SK-N-SH (cell line): ENCODE measurements around the gene KBTBD2. TPM values are rescaled to one million over a fixed set of nuclear protein-coding genes. Genes with fewer than 3 reads are reported as not detected.

ENCODE experiments used
- CTCF ChIA-PET: fragments of 300-600, 350-600 bp; formaldehyde crosslinking; extraction: SDS; loops from one replicate; lab custom pipeline; 2021; lab: Yijun Ruan, JAX
- POLR2A ChIA-PET: fragments of 350-600 bp; sonication (Branson Sonifier 250); formaldehyde crosslinking; extraction: SDS; loops from one replicate; lab custom pipeline; 2020; ENCODE audit warnings: antibody characterized with exemption, inconsistent platforms; lab: Yijun Ruan, JAX
- DNase-seq: peaks from one replicate; pipeline ENCODE4 v3.0.0; 2012
- H2AFZ ChIP-seq: fragments of 200-600 bp; sonication (generic); 2 replicates; pipeline ENCODE4 v1.8.1; 2016; ENCODE audit warnings: antibody characterized with exemption, mild to moderate bottlenecking, low read depth
- H3F3A ChIP-seq: fragments of 200-600 bp; sonication (generic); replicated peaks from 2 replicates; pipeline ENCODE3; 2016; ENCODE audit warnings: antibody characterized with exemption, mild to moderate bottlenecking; ENCODE audit not compliant: insufficient read depth
- H3K27ac ChIP-seq, 2 experiments: fragments of 200-500 bp in 1 of 2; fragments of 200-600 bp in 1 of 2; sonication (Bioruptor generic) in 1 of 2; sonication (generic), shearing (Covaris generic) in 1 of 2; 2 replicates each; pipeline versions ENCODE4 v1.5.1 to v1.6.1; 2014 to 2016; ENCODE audit warnings: low read depth in 2 of 2, inconsistent platforms in 1 of 2, low read length in 1 of 2, mild to moderate bottlenecking in 1 of 2, mixed read lengths in 1 of 2
- H3K27me3 ChIP-seq: fragments of 200-600 bp; sonication (generic), shearing (Covaris generic); 2 replicates; pipeline ENCODE4 v1.6.1; 2016; ENCODE audit warnings: mixed run types; ENCODE audit not compliant: insufficient read depth
- H3K36me3 ChIP-seq, 2 experiments: fragments of 200-500 bp in 1 of 2; fragments of 200-600 bp in 1 of 2; sonication (Bioruptor generic) in 1 of 2; sonication (generic) in 1 of 2; replicated peaks in 1 of 2; 2 replicates each; pipeline versions ENCODE3 to v1.5.1; 2014 to 2016; ENCODE audit warnings: low read length in 1 of 2, mild to moderate bottlenecking in 1 of 2; ENCODE audit not compliant: insufficient read depth in 2 of 2, control insufficient read depth in 1 of 2
- H3K4me1 ChIP-seq, 2 experiments: fragments of 200-500 bp in 1 of 2; fragments of 200-600 bp in 1 of 2; sonication (Bioruptor generic) in 1 of 2; sonication (generic), shearing (Covaris generic) in 1 of 2; 2 replicates each; pipeline versions ENCODE4 v1.5.1 to v1.6.1; 2014 to 2016; ENCODE audit warnings: low read depth in 1 of 2, low read length in 1 of 2, mixed run types in 1 of 2; ENCODE audit not compliant: insufficient read depth in 2 of 2, control insufficient read depth in 1 of 2
- H3K4me2 ChIP-seq: fragments of 200-600 bp; sonication (generic), shearing (Covaris generic); 2 replicates; pipeline ENCODE4 v1.6.1; 2017; ENCODE audit warnings: mixed run types
- H3K4me3 ChIP-seq, 2 experiments: fragments of 200-500 bp in 1 of 2; fragments of 200-600 bp in 1 of 2; sonication (Bioruptor generic) in 1 of 2; sonication (generic), shearing (Covaris generic) in 1 of 2; 2 replicates each; pipeline versions ENCODE4 v1.5.1 to v1.8.1; 2014 to 2016; ENCODE audit warnings: low read depth in 2 of 2, inconsistent platforms in 1 of 2, low read length in 1 of 2, mild to moderate bottlenecking in 1 of 2, mixed read lengths in 1 of 2, moderate library complexity in 1 of 2
- H3K79me2 ChIP-seq: fragments of 200-600 bp; sonication (generic); 2 replicates; pipeline ENCODE4 v1.8.1; 2017; ENCODE audit warnings: mild to moderate bottlenecking; ENCODE audit not compliant: insufficient read depth
- H3K9ac ChIP-seq: fragments of 200-600 bp; sonication (generic); 2 replicates; pipeline ENCODE4 v1.6.1; 2017; ENCODE audit warnings: mixed run types
- H3K9me2 ChIP-seq: fragments of 200-600 bp; sonication (generic); 2 replicates; pipeline ENCODE4 v1.6.1; 2017; ENCODE audit warnings: mixed run types
- H3K9me3 ChIP-seq: fragments of 200-600 bp; sonication (generic); 2 replicates; pipeline ENCODE4 v1.6.1; 2017; ENCODE audit warnings: mixed run types, mild to moderate bottlenecking, moderate library complexity
- H4K20me1 ChIP-seq: fragments of 200-600 bp; sonication (generic); 2 replicates; pipeline ENCODE4 v1.6.1; 2017; ENCODE audit warnings: mild to moderate bottlenecking, mixed run types; ENCODE audit not compliant: insufficient read depth
- CHD2 ChIP-seq: fragments of 150-350 bp; IDR thresholded peaks from 2 replicates; pipeline ENCODE4 v1.6.1; 2018; ENCODE audit warnings: low read length; ENCODE audit not compliant: partially characterized antibody
- CTCF ChIP-seq: fragments of 200-600 bp; sonication (generic); IDR thresholded peaks from 2 replicates; pipeline ENCODE4 v1.6.1; 2017; ENCODE audit warnings: antibody characterized with exemption, mild to moderate bottlenecking, moderate library complexity
- ELF1 ChIP-seq: IDR thresholded peaks from 2 replicates; pipeline ENCODE4 v1.4.0; 2012
- EP300 ChIP-seq, 2 experiments: IDR thresholded peaks; 2 replicates each; pipeline versions ENCODE4 v1.4.0 to v1.6.1; 2012; ENCODE audit warnings: borderline replicate concordance in 1 of 2, low read depth in 1 of 2, low read length in 1 of 2
- FOXJ3 ChIP-seq: sonication (generic); formaldehyde crosslinking; IDR thresholded peaks from 2 replicates; pipeline ENCODE4 v1.5.1; 2020; ENCODE audit warnings: mild to moderate bottlenecking, missing genetic modification reagents
- GABPA ChIP-seq: IDR thresholded peaks from 2 replicates; pipeline ENCODE4 v1.4.0; 2012; ENCODE audit warnings: low read depth, mild to moderate bottlenecking
- GATA2 ChIP-seq: sonication (generic); formaldehyde crosslinking; IDR thresholded peaks from 2 replicates; pipeline ENCODE4 v1.5.0; 2020; ENCODE audit warnings: mild to moderate bottlenecking, missing genetic modification reagents
- JUND ChIP-seq: IDR thresholded peaks from 2 replicates; pipeline ENCODE4 v1.4.0; 2012
- MAX ChIP-seq: IDR thresholded peaks from 2 replicates; pipeline ENCODE4 v1.4.0; 2012; ENCODE audit warnings: low read depth
- POLR2AphosphoS5 ChIP-seq: IDR thresholded peaks from 2 replicates; pipeline ENCODE4 v1.6.1; 2012; ENCODE audit warnings: low read depth, low read length
- RAD21 ChIP-seq: IDR thresholded peaks from 2 replicates; pipeline ENCODE4 v1.6.1; 2012; ENCODE audit warnings: mild to moderate bottlenecking, low read length
- RCOR1 ChIP-seq: fragments of 150-350 bp; IDR thresholded peaks from 2 replicates; pipeline ENCODE4 v1.6.1; 2017; ENCODE audit warnings: antibody characterized with exemption, low read length
- RFX5 ChIP-seq: IDR thresholded peaks from 2 replicates; pipeline ENCODE4 v1.6.1; 2012; ENCODE audit warnings: mild to moderate bottlenecking, improper control_type of control experiment, low read length
- SIN3A ChIP-seq: IDR thresholded peaks from 2 replicates; pipeline ENCODE4 v1.6.1; 2012; ENCODE audit warnings: low read depth, mild to moderate bottlenecking, low read length, moderate library complexity, borderline replicate concordance
- SMC3 ChIP-seq: IDR thresholded peaks from 2 replicates; pipeline ENCODE4 v1.6.1; 2012; ENCODE audit warnings: low read depth, low read length, improper control_type of control experiment
- TAF1 ChIP-seq: IDR thresholded peaks from 2 replicates; pipeline ENCODE4 v1.6.1; 2012; ENCODE audit warnings: low read depth, mild to moderate bottlenecking, low read length, moderate library complexity, borderline replicate concordance
- TCF12 ChIP-seq: IDR thresholded peaks from 2 replicates; pipeline ENCODE4 v1.4.0; 2012
- TEAD4 ChIP-seq: IDR thresholded peaks from 2 replicates; pipeline ENCODE4 v1.4.0; 2012; ENCODE audit warnings: mild to moderate bottlenecking, borderline replicate concordance; ENCODE audit not compliant: insufficient read depth
- USF2 ChIP-seq: fragments of 150-350 bp; IDR thresholded peaks from 2 replicates; pipeline ENCODE4 v1.6.1; 2017; ENCODE audit warnings: antibody characterized with exemption, low read length, low read depth, borderline replicate concordance
- WGBS: methylation state at CpG from one replicate; pipeline ENCODE4 v1.1.6; 2017; ENCODE audit warnings: low lambda C conversion rate; 5-methylcytosine and 5-hydroxymethylcytosine counted together
- polyA plus RNA-seq, 3 experiments: library from polyadenylated mRNA; depleted of rRNA; stranded (reverse); fragments of >200 nt; gene quantifications; 2 replicates each; pipeline ENCODE4 v1.2.3, GENCODE V29; 2012
- TF ChIP-seq, protein P1 (sequence below): IDR thresholded peaks from 2 replicates; pipeline ENCODE4 v1.4.0; 2012; ENCODE audit warnings: low read depth, borderline replicate concordance

Gene KBTBD2
- polyA plus RNA-seq, 1 of the 3 experiments (the other 2 are of a cell fraction) = 23.6 TPM

GRCh38 chr7:32894171-32894570 lies 2.6 kb upstream of the KBTBD2 start:
- CTCF ChIA-PET = interaction anchor here (1.0 to 6.1 kb wide), 8 partner anchors 14 to 214 kb away, joined by 3 to 37 read pairs (median 5); no protein-coding TSS in a partner anchor
- H3K27ac ChIP-seq = no peak overlapping the region; a peak in 1 of 4 replicates
- no peaks in the 10 kb centered on the region for H3K9me2 ChIP-seq
- no peak for DNase-seq
- peaks cover 12% of the 10 kb centered on the region for H4K20me1 ChIP-seq
- no peak overlapping the region for H3K4me3 ChIP-seq
- H3K36me3 ChIP-seq = no peaks in the 10 kb centered on the region
- no peak overlapping the region for H3K9ac ChIP-seq
- H3K27me3 ChIP-seq = no peaks in the 10 kb centered on the region
- H3K4me1 ChIP-seq = peaks cover 14 to 22% of the 10 kb centered on the region in 2 experiments; a peak in 3 of 4 replicates
- WGBS = 95% methylated on average over 4 of the region's 4 CpGs
- TF ChIP-seq, protein P1, sequence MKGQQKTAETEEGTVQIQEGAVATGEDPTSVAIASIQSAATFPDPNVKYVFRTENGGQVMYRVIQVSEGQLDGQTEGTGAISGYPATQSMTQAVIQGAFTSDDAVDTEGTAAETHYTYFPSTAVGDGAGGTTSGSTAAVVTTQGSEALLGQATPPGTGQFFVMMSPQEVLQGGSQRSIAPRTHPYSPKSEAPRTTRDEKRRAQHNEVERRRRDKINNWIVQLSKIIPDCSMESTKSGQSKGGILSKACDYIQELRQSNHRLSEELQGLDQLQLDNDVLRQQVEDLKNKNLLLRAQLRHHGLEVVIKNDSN = no peak
- no peak for TF ChIP-seq TAF1
- no peak for TF ChIP-seq USF2
- TF ChIP-seq EP300 (IDR thresholded peaks at IDR 0.05; ENCODE audit: borderline replicate concordance in 1 of 2, low read depth in 1 of 2, low read length in 1 of 2) = no peak
- no peak for TF ChIP-seq SIN3A
- no peak for TF ChIP-seq FOXJ3 (CRISPR knock-in tag)
- TF ChIP-seq ELF1 = no peak
- no peak for TF ChIP-seq TCF12
- no peak for TF ChIP-seq GATA2 (CRISPR knock-in tag)
- no peak for TF ChIP-seq RCOR1
- TF ChIP-seq GABPA = no peak
- TF ChIP-seq TEAD4 = no peak
- no peak for TF ChIP-seq SMC3
- no peak for TF ChIP-seq CTCF
- no peak for TF ChIP-seq CHD2
- no peak for TF ChIP-seq MAX
- TF ChIP-seq RAD21 = no peak
- TF ChIP-seq RFX5 = no peak
- TF ChIP-seq POLR2AphosphoS5 = no peak
- no peak for TF ChIP-seq JUND
- H2AFZ ChIP-seq = no peak overlapping the region
- H3F3A ChIP-seq = peaks cover 36% of the 10 kb centered on the region
- H3K79me2 ChIP-seq = peaks cover 18% of the 10 kb centered on the region
- no peak overlapping the region for H3K4me2 ChIP-seq
- no peaks in the 10 kb centered on the region for H3K9me3 ChIP-seq
- POLR2A ChIA-PET = no interaction called here
